Mesendoderm (in vitro differentiated cells): ENCODE data around the gene PGAP1.

Source experiments
- DNase-seq: peaks from one replicate; pipeline ENCODE4 v3.0.0; 2013
- H2AK5ac ChIP-seq: 2 replicates; pipeline ENCODE4 v1.6.1; 2013; ENCODE audit warnings: low read length, inconsistent platforms
- H2BK120ac ChIP-seq: 2 replicates; pipeline ENCODE4 v1.6.1; 2013; ENCODE audit warnings: low read depth, mild to moderate bottlenecking, low read length, moderate library complexity, mixed read lengths
- H2BK15ac ChIP-seq: replicated peaks from 2 replicates; pipeline ENCODE4 v1.6.1; 2013; ENCODE audit warnings: low read depth, mild to moderate bottlenecking, moderate library complexity
- H2BK5ac ChIP-seq: 2 replicates; pipeline ENCODE4 v1.6.1; 2013; ENCODE audit warnings: low read length, inconsistent platforms
- H3K18ac ChIP-seq: 2 replicates; pipeline ENCODE4 v1.6.1; 2013; ENCODE audit warnings: mild to moderate bottlenecking, low read length, mixed read lengths
- H3K23ac ChIP-seq: one replicate; pipeline ENCODE4 v1.6.1; 2013; ENCODE audit warnings: low read length
- H3K27ac ChIP-seq: 2 replicates; pipeline ENCODE4 v1.5.1; 2013; ENCODE audit warnings: low read depth, mild to moderate bottlenecking, inconsistent platforms, low read length, moderate library complexity
- H3K27me3 ChIP-seq: 2 replicates; pipeline ENCODE4 v1.6.1; 2013; ENCODE audit warnings: low read length, control low read depth, mild to moderate bottlenecking, inconsistent platforms; ENCODE audit not compliant: insufficient read depth, poor library complexity
- H3K36me3 ChIP-seq: 2 replicates; pipeline ENCODE4 v1.6.1; 2013; ENCODE audit warnings: low read length, inconsistent platforms; ENCODE audit not compliant: control insufficient read depth, insufficient read depth
- H3K4ac ChIP-seq: one replicate; pipeline ENCODE4 v1.6.1; 2013; ENCODE audit warnings: low read depth, mild to moderate bottlenecking, low read length, moderate library complexity
- H3K4me1 ChIP-seq: 2 replicates; pipeline ENCODE4 v1.6.1; 2013; ENCODE audit warnings: low read depth, low read length, inconsistent platforms; ENCODE audit not compliant: control insufficient read depth
- H3K4me2 ChIP-seq: 2 replicates; pipeline ENCODE4 v1.6.1; 2013; ENCODE audit warnings: low read length
- H3K4me3 ChIP-seq: 2 replicates; pipeline ENCODE4 v1.5.1; 2013; ENCODE audit warnings: mild to moderate bottlenecking, low read length
- H3K56ac ChIP-seq: one replicate; pipeline ENCODE4 v1.6.1; 2013; ENCODE audit warnings: low read length
- H3K79me1 ChIP-seq: 2 replicates; pipeline ENCODE4 v1.6.1; 2013; ENCODE audit warnings: low read length, inconsistent platforms
- H3K79me2 ChIP-seq: 2 replicates; pipeline ENCODE4 v1.6.1; 2013; ENCODE audit warnings: mild to moderate bottlenecking, low read length; ENCODE audit not compliant: control insufficient read depth, insufficient read depth
- H3K9ac ChIP-seq: 2 replicates; pipeline ENCODE4 v1.6.1; 2013; ENCODE audit warnings: low read length, inconsistent platforms
- H4K5ac ChIP-seq: one replicate; pipeline ENCODE4 v1.6.1; 2013; ENCODE audit warnings: low read length
- H4K8ac ChIP-seq: one replicate; pipeline ENCODE4 v1.6.1; 2013; ENCODE audit warnings: low read depth, mild to moderate bottlenecking, control low read depth, low read length, moderate library complexity
- WGBS: extraction: QIAGEN DNeasy Blood & Tissue Kit; methylation state at CpG from one replicate; pipeline ENCODE4 v1.1.7; 2013; ENCODE audit warnings: low lambda C conversion rate, missing lambda C conversion rate; ENCODE audit not compliant: insufficient coverage; ENCODE audit errors: extremely low coverage; 5-methylcytosine and 5-hydroxymethylcytosine counted together

PGAP1 gene

DNA sequence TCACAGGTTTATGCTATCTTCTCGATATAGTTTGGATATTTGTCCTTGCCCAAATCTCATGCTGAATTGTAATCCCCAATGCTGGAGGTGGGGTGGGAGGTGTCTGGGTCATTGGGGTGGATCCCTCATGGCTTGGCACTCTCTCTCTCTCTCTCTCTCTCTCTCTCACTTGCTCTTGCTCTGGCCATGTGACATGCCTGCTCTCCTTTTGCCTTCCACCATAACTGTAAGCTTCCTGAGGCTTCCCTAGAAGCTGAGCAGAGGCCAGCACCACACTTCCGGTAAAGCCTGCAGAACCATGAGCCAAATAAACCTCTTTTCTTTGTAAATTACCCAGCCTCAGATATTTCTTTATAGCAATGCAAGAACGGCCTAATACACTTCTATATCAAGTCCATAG, 41.3 kb upstream of the PGAP1 start:
- Histone ChIP-seq H3K27me3 (no peaks in the 10 kb centered on the region), H4K8ac (no peak overlapping the region), H2BK15ac (no peak overlapping the region), H2BK5ac (no peak overlapping the region), H3K4me2 (no peak overlapping the region), H3K56ac (no peak overlapping the region), H3K36me3 (no peaks in the 10 kb centered on the region), H3K9ac (no peak overlapping the region), H3K79me1 (no peaks in the 10 kb centered on the region), H3K18ac (no peak overlapping the region), H2BK120ac (no peak overlapping the region), H3K23ac (no peak overlapping the region), H3K4ac (no peak overlapping the region), H3K4me1 (peaks cover 7% of the 10 kb centered on the region), H2AK5ac (no peak overlapping the region), H3K27ac (no peak overlapping the region), H3K79me2 (no peaks in the 10 kb centered on the region), H4K5ac (no peak overlapping the region), H3K4me3 (no peak overlapping the region)
- DNase-seq = no peak
- WGBS = no CpG with 5 or more reads among the region's 3 CpGs

DNA sequence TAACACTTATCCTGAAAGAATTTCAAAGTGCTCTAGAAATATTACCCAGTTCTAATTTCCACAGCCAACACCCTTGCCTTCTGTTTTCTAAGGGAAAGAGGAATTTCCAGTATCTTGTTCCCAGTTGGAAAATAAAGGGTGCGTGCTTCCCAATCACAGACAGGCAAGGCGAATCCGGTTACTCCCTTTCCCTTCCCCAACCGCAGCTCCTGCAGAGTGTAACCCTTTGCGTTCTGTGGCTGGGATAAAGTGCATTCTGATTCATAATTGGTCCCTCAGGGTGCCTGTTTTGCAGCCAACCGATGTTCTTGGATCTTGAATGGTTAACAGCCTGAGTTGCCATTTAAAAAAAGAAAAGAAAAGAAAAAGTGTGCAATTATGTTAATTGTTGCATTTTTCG, 40.6 kb upstream of the PGAP1 start:
- Histone ChIP-seq H3K36me3 (no peaks in the 10 kb centered on the region), H3K27ac (no peak overlapping the region), H2BK120ac (no peak overlapping the region), H3K4me1 (peaks cover 7% of the 10 kb centered on the region), H3K56ac (no peak overlapping the region), H4K5ac (no peak overlapping the region), H4K8ac (no peak overlapping the region), H3K4me3 (no peak overlapping the region), H3K18ac (no peak overlapping the region), H3K27me3 (no peaks in the 10 kb centered on the region), H2AK5ac (no peak overlapping the region), H2BK5ac (no peak overlapping the region), H3K79me1 (no peaks in the 10 kb centered on the region), H3K9ac (no peak overlapping the region), H3K23ac (no peak overlapping the region), H3K4ac (no peak overlapping the region), H3K79me2 (no peaks in the 10 kb centered on the region), H3K4me2 (no peak overlapping the region), H2BK15ac (no peak overlapping the region)
- WGBS = no CpG with 5 or more reads among the region's 7 CpGs
- peak; percentile 49 for DNase-seq

DNA sequence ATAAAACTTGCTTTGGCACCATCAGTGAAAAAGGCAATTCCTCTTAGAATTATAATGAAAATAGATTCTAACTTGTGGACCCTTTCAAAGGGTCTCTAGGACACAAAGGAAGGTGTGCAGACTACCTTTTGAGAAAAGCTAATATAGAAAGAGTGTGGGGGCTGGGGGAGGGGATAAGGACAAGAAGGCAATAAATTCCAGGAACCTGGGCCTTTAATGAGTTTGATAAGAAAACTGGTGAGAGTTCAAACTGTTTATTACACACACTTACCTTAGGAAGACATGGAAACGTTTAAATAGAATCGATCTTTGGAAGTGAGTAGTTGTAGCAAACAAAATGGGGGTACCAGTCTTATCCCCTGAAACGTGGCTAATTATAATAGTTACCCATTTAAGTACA, 39.6 kb upstream of the PGAP1 start:
- H3K79me1 ChIP-seq = no peaks in the 10 kb centered on the region
- peak overlapping the region; percentile 57 for H2BK15ac ChIP-seq
- no peak overlapping the region for H3K4me3 ChIP-seq
- peaks cover 3% of the 10 kb centered on the region for H3K4me1 ChIP-seq
- no peaks in the 10 kb centered on the region for H3K79me2 ChIP-seq
- no peak for DNase-seq
- H2BK5ac ChIP-seq = no peak overlapping the region
- H3K4me2 ChIP-seq = no peak overlapping the region
- no peak overlapping the region for H3K18ac ChIP-seq
- no peak overlapping the region for H3K56ac ChIP-seq
- H3K9ac ChIP-seq = no peak overlapping the region
- H3K4ac ChIP-seq = no peak overlapping the region
- no peaks in the 10 kb centered on the region for H3K36me3 ChIP-seq
- no peak overlapping the region for H2AK5ac ChIP-seq
- no peaks in the 10 kb centered on the region for H3K27me3 ChIP-seq
- H3K23ac ChIP-seq = no peak overlapping the region
- no peak overlapping the region for H2BK120ac ChIP-seq
- H4K5ac ChIP-seq = no peak overlapping the region
- H4K8ac ChIP-seq = no peak overlapping the region
- no peak overlapping the region for H3K27ac ChIP-seq
- no CpG with 5 or more reads among the region's 3 CpGs for WGBS

DNA sequence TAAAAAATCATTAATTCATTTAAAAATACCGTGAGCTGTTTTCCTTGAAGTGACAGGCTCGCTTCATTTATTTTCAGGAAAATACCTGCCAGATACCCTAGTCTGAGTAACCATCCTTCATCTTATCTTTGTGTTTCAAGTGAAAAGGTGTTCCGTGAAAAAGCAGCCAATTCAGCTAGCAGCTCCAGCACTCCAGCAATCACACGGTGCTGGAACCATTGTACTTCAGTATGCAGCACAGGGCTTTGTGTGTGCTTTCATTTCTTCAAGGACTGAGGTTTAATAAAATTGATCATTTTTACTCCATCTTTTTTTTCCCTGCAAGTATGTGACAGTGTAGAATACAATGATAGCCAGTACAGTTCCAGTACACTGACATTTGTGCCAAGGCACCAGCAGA, 39.1 kb upstream of the PGAP1 start:
- no peak overlapping the region for H3K23ac ChIP-seq
- no peak overlapping the region for H2BK5ac ChIP-seq
- DNase-seq = no peak
- H3K9ac ChIP-seq = no peak overlapping the region
- H3K4me3 ChIP-seq = no peak overlapping the region
- no peak overlapping the region for H3K18ac ChIP-seq
- H2BK120ac ChIP-seq = no peak overlapping the region
- H4K8ac ChIP-seq = no peak overlapping the region
- H3K4me2 ChIP-seq = no peak overlapping the region
- no peak overlapping the region for H2BK15ac ChIP-seq
- no CpG with 5 or more reads among the region's 4 CpGs for WGBS
- no peak overlapping the region for H2AK5ac ChIP-seq
- H3K79me2 ChIP-seq = no peaks in the 10 kb centered on the region
- no peaks in the 10 kb centered on the region for H3K27me3 ChIP-seq
- H3K27ac ChIP-seq = no peak overlapping the region
- H3K79me1 ChIP-seq = no peaks in the 10 kb centered on the region
- H3K56ac ChIP-seq = no peak overlapping the region
- H3K4me1 ChIP-seq = peaks cover 3% of the 10 kb centered on the region
- H3K4ac ChIP-seq = no peak overlapping the region
- H3K36me3 ChIP-seq = no peaks in the 10 kb centered on the region
- no peak overlapping the region for H4K5ac ChIP-seq

DNA sequence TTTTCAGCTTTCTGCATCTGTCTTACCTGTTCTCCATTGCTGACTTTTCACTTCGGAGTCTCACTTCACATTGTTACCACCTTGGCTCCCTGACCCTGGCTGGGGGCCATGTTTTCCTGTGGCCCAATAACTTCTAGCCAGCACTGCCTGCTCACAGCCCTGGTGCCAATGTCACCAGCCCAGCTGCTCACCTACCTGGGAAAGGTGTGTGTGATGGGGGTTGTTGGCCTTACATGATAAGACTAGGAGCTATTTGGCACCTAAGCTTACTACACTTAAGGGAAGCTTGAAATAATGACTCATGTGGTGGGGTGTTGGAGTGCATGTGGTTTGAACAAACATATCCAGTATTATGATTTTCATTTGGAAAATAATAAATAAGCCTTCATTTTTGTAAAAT, 37.5 kb upstream of the PGAP1 start:
- no peaks in the 10 kb centered on the region for H3K79me2 ChIP-seq
- no peak overlapping the region for H3K56ac ChIP-seq
- H3K27ac ChIP-seq = no peak overlapping the region
- no peak for DNase-seq
- no peak overlapping the region for H3K4ac ChIP-seq
- H3K9ac ChIP-seq = no peak overlapping the region
- H3K27me3 ChIP-seq = no peaks in the 10 kb centered on the region
- H3K4me3 ChIP-seq = no peak overlapping the region
- peaks cover 3% of the 10 kb centered on the region for H3K4me1 ChIP-seq
- no peak overlapping the region for H4K5ac ChIP-seq
- H2BK15ac ChIP-seq = no peak overlapping the region
- no peak overlapping the region for H3K18ac ChIP-seq
- H3K79me1 ChIP-seq = no peaks in the 10 kb centered on the region
- WGBS = no CpG with 5 or more reads among the region's 1 CpG
- no peak overlapping the region for H3K4me2 ChIP-seq
- no peak overlapping the region for H2BK5ac ChIP-seq
- no peak overlapping the region for H4K8ac ChIP-seq
- H3K36me3 ChIP-seq = no peaks in the 10 kb centered on the region
- H2AK5ac ChIP-seq = no peak overlapping the region
- no peak overlapping the region for H3K23ac ChIP-seq
- no peak overlapping the region for H2BK120ac ChIP-seq

DNA sequence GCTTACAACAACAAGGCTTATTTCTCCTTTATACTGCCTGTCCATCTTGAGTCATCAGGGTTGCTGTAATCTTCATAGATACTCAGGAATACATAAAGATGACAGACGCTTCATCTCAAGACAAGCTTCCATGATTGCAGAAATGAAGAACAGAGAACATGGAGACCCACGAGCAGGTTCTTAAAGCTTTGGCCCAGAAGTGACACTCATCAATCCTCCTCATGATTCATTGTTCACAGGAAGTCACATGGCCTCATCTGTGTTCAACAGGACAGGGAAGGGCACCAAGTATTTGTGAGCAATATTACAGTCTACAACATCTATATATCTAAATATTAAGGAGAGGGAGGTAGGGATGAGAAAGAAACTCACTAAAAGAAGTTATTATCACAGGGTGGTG, 36.5 kb upstream of the PGAP1 start:
- H4K5ac ChIP-seq = no peak overlapping the region
- DNase-seq = no peak
- H4K8ac ChIP-seq = no peak overlapping the region
- no peak overlapping the region for H3K23ac ChIP-seq
- H3K27me3 ChIP-seq = no peaks in the 10 kb centered on the region
- no peaks in the 10 kb centered on the region for H3K79me2 ChIP-seq
- peaks cover 4% of the 10 kb centered on the region for H3K4me1 ChIP-seq
- no CpG with 5 or more reads among the region's 2 CpGs for WGBS
- no peak overlapping the region for H3K4me2 ChIP-seq
- H3K79me1 ChIP-seq = no peaks in the 10 kb centered on the region
- no peak overlapping the region for H3K4ac ChIP-seq
- H3K56ac ChIP-seq = no peak overlapping the region
- H2BK15ac ChIP-seq = no peak overlapping the region
- no peak overlapping the region for H3K18ac ChIP-seq
- H2AK5ac ChIP-seq = no peak overlapping the region
- H2BK120ac ChIP-seq = no peak overlapping the region
- no peak overlapping the region for H3K27ac ChIP-seq
- H2BK5ac ChIP-seq = no peak overlapping the region
- H3K4me3 ChIP-seq = no peak overlapping the region
- H3K36me3 ChIP-seq = no peaks in the 10 kb centered on the region
- H3K9ac ChIP-seq = no peak overlapping the region
